ENCODE results near the gene STYX. TPM values are rescaled to one million over a fixed set of nuclear protein-coding genes. Genes with fewer than 3 reads are reported as not detected.

STYX gene, protein sequence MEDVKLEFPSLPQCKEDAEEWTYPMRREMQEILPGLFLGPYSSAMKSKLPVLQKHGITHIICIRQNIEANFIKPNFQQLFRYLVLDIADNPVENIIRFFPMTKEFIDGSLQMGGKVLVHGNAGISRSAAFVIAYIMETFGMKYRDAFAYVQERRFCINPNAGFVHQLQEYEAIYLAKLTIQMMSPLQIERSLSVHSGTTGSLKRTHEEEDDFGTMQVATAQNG
- total RNA-seq, result 23.1 and 25.2 TPM in 2 replicates

DNA sequence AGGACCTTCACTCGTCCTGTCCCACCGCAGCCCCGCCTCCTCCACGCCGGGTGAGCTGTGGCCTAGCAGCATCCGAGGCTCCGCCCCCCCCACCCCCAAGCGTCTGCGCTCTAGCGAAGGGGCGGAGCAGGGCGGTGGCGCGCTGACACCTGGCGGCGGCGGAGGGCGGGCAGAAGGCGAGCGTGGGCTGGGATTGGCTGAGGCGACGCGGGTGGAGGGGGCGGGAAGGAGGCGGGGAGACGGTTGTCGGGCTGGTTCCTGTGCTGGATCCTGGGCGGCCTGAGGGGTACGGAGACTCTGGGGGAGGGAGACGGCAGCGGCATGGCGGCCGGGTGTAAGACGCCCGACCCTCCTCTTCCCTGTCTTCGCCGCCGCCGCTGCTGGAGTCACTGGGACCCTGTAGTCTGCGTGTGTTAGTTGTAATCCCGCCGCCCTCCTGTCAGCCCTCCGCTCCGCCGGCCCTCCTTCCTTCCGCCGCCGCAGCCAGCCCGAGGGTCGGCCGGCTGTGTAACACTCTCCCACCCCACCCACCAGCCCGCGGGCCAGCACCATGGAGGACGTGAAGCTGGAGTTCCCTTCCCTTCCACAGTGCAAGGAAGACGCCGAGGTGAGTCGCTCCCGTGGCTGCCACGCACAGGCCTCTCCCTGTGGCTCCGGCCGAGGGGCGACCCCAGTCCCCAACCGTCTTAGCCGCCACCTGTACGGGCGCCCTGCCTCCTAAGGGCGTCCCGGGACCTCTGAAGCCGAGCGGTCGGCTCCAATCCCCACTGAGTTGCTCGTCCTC, at the start of gene STYX:
Gene STYX, plus strand, starts transcription at position 242 of the 784 bp plus-strand sequence. Its CDS starts 309 bp downstream, at position 551.

DNA sequence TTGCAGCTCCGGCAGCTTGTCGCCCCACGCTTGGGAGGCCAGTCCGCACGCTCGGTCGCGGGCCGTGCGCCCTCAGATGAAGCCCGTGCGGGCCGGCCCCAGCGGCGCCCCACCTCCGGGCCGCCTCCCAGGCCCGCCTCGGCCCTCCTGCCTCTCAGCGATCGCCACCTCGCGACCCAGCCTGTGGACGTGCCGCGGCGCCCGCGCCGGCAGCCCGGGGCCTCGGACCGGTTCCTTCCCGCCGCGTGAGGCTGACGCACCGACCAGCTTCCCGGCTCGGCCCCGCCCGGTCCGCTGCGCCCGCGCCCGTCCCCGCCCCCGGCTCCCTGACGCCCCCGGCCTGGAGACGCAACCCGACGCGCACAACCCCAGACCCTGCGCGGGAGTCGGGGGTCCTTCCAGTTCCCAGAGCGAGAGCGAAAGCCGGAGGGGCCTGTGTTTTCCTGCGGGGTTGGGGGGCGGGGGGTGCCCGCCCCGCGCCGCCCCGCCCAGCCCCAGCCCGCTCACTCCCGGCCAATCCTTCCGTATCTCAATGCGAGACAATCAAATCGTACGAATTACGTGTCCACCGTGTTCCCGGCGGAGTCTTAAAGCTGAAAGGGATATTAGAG, 34.4 kb upstream of the STYX start, which contains the start of gene ERO1A:
Gene ERO1A, minus strand, starts transcription at position 78 of the 611 bp plus-strand sequence. Its CDS starts 77 bp downstream, at position 1.

DNA sequence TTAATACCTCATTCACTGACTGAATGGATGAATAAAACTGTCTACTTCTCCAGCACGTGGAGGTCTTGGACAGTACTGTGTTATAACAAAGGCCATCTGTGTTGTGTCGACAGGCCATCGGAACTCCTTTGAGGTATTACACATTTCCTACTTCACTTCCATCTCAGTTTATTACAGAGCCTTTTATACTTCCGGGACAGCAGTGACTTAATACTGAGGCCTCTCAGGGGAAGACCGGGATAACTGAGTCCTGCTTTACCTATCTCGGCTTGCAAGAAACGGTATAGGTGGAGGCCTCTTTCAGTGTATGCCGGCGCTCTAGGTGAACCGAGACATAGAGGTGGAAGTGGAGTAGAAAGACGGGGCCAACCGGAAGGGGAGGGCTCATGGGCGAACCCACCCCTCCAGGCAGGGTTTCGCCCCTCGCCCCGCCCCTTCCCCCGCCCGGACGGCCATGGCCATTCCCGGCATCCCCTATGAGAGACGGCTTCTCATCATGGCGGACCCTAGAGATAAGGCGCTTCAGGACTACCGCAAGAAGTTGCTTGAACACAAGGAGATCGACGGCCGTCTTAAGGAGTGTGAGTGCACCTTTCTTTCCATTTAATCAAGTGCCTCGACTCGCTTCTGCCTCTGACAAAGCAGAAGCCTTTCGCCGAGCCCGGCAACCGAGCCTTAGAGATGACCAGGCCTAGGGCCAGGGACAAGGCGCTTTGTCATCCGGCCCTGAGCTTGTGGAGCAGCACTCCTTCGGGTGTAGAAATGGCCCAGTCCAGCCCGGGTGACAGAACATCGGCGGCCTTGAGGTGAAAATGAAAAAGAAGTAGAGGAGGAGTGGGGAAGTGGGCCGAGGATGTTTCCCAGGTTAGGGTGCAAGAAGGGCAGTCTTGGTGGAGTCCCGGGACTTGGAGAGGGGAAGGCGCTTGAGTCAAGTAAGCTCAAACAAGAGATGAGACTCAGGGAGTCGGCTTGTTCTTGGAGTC, 23.0 kb upstream of the STYX start, which contains the start of gene PSMC6:
Gene PSMC6, plus strand, starts transcription at position 477 of the 983 bp plus-strand sequence. Its CDS starts 20 bp downstream, at position 497.

DNA sequence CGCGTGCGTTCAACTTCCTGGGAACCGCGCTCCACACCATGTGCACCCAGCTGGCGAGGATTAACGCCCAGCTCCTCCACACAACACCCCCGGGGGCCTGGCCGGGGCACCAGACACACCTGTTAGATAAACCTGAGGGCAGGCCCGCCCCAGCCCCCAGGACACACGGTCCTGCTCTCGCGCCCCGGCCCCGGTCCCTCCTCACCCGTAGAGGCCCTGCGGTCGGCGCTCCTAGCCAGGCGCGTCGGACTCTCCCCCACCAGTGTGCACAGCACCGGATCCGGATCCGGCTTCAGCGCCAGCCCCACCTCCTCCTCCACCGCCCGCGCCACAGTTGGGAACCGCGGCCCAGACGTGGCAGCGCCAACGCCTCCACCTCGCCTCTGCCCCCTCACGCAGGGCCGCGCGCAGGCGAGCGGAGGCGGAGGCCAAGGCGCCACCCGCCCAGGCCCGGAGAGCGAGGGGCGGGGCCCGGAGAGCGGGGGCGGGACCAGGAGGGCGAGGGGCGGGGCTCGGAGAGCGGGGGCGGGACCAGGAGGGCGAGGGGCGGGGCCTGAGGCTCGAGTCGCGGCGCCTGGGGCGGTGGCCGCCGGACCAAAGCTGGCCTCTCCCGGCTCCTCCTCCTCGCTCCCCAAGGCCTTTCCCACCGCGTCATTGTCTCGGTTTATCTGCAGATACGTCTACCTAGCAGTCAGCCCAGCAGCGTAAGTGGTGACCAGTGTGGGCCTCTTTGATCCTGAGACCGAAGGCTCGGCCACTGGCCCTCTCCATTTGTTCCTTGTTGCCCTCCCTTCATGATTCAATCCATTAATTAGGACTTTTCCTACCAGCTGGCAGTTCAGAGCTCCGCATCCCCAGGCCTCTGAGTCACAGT, 61.5 kb downstream of the STYX start, which contains the start of gene GNPNAT1:
Gene GNPNAT1, minus strand, starts transcription at position 385 of the 874 bp plus-strand sequence. CDS start 6,957 bp downstream, outside the sequence.

Small RNA genes within 50 kb of the gene (small RNA-seq; reads per million reads assigned to genes)
- gene AL139317.2, result not detected

Other genes with a start within 250 kb of the STYX start
- 3.9 and 4.0 TPM in 2 replicates for gene TXNDC16, start 177.7 kb upstream of the STYX start, total RNA-seq
- gene GPR137C, start 177.3 kb upstream of the STYX start, total RNA-seq, result under 0.01 and 0.59 TPM in 2 replicates
- gene ERO1A, start 34.6 kb upstream of the STYX start, total RNA-seq, result 71.7 and 87.6 TPM in 2 replicates
- 66.1 and 72.3 TPM in 2 replicates for gene PSMC6, start 23.0 kb upstream of the STYX start, total RNA-seq
- gene GNPNAT1, start 61.4 kb downstream of the STYX start, total RNA-seq, result 81.2 and 149 TPM in 2 replicates
- 105 and 145 TPM in 2 replicates for gene FERMT2, start 220.9 kb downstream of the STYX start, total RNA-seq